Suprapubic skin (tissue), 4 donors: ENCODE data around the gene PPP1R14C. TPM values are rescaled to one million over a fixed set of nuclear protein-coding genes. Genes with fewer than 3 reads are reported as not detected.
A peak's percentile ranks its signal among the peaks of the same experiment; 100 is the strongest.

Source experiments
- DNase-seq, 2 donors: peaks; one replicate each; pipeline ENCODE4 v3.0.0-alpha.2; 2019; ENCODE audit warnings: low spot score in 2 of 2
- H3K27ac ChIP-seq: fragments of 200-600 bp; sonication (generic); one replicate; pipeline ENCODE4 v1.5.1; 2019
- H3K27me3 ChIP-seq: fragments of 200-600 bp; sonication (generic); one replicate; pipeline ENCODE4 v1.5.1; 2019
- H3K36me3 ChIP-seq: fragments of 200-600 bp; sonication (generic); one replicate; pipeline ENCODE4 v1.5.1; 2019
- H3K4me1 ChIP-seq: fragments of 200-600 bp; sonication (generic); one replicate; pipeline ENCODE4 v1.5.1; 2019
- H3K4me3 ChIP-seq: fragments of 200-600 bp; sonication (generic); one replicate; pipeline ENCODE4 v1.5.1; 2019; ENCODE audit warnings: mild to moderate bottlenecking
- H3K9me3 ChIP-seq: fragments of 200-600 bp; sonication (generic); one replicate; pipeline ENCODE4 v1.5.1; 2019
- CTCF ChIP-seq, 2 donors: fragments of 200-600 bp in 1 of 2; fragments of 450-650 bp in 1 of 2; sonication (generic) in 1 of 2; IDR thresholded peaks; one replicate each; pipeline ENCODE4 v1.5.1; 2016 to 2019; ENCODE audit warnings: antibody characterized with exemption in 2 of 2, mild to moderate bottlenecking in 1 of 2, moderate library complexity in 1 of 2
- EP300 ChIP-seq: sonication (generic); formaldehyde crosslinking; IDR thresholded peaks from one replicate; pipeline ENCODE4 v1.6.1; 2017; ENCODE audit warnings: antibody characterized with exemption
- POLR2A ChIP-seq, 2 donors: fragments of 450-650 bp; IDR thresholded peaks; one replicate each; pipeline ENCODE4 v1.6.1; 2017; ENCODE audit warnings: antibody characterized with exemption in 2 of 2, mild to moderate bottlenecking in 2 of 2, moderate library complexity in 2 of 2
- POLR2AphosphoS5 ChIP-seq, 3 donors: sonication (generic); formaldehyde crosslinking; IDR thresholded peaks; one replicate each; pipeline ENCODE4 v1.6.1; 2017; ENCODE audit warnings: antibody characterized with exemption in 3 of 3
- WGBS: methylation state at CpG from one replicate; pipeline ENCODE4 v1.1.5; 2018; 5-methylcytosine and 5-hydroxymethylcytosine counted together
- total RNA-seq, 4 donors: library from RNA; depleted of rRNA; stranded (reverse); fragments of >200 nt; gene quantifications; one replicate each; pipeline ENCODE4 v1.1.0, GENCODE V29; 2016

Gene PPP1R14C
- total RNA-seq, 4 donors from 2014 or later: 44.3 to 104 (median 88.8) TPM

- H3K4me1 ChIP-seq: peaks cover 33% of the 10 kb centered on the region
- DNase-seq: no peak
- H3K27me3 ChIP-seq: peaks cover 53% of the 10 kb centered on the region
- no peaks in the 10 kb centered on the region for H3K36me3 ChIP-seq
- no peak overlapping the region for H3K27ac ChIP-seq
- 71% methylated on average over 7 of the region's 7 CpGs for WGBS
- H3K9me3 ChIP-seq: no peaks in the 10 kb centered on the region
- no peak overlapping the region for H3K4me3 ChIP-seq
- TF ChIP-seq POLR2AphosphoS5 (IDR thresholded peaks at IDR 0.05): no peak
- TF ChIP-seq CTCF (IDR thresholded peaks at IDR 0.05): no peak
- TF ChIP-seq POLR2A (IDR thresholded peaks at IDR 0.05): no peak
- TF ChIP-seq EP300: no peak
Measured at GRCh38 chr6:150138638-150139037, 4.2 kb upstream of the PPP1R14C start.

GRCh38 chr6:150139533-150139932, 3.3 kb upstream of the PPP1R14C start:
- no peak for TF ChIP-seq POLR2A (IDR thresholded peaks at IDR 0.05)
- TF ChIP-seq EP300: no peak
- no peak overlapping the region for H3K4me3 ChIP-seq
- H3K4me1 ChIP-seq: peaks cover 33% of the 10 kb centered on the region
- H3K27ac ChIP-seq: no peak overlapping the region
- DNase-seq: no peak
- H3K27me3 ChIP-seq: peaks cover 61% of the 10 kb centered on the region
- H3K36me3 ChIP-seq: no peaks in the 10 kb centered on the region
- H3K9me3 ChIP-seq: no peaks in the 10 kb centered on the region
- WGBS: 29% methylated on average over 3 of the region's 3 CpGs

- Histone ChIP-seq H3K4me1 (peaks cover 28% of the 10 kb centered on the region), H3K36me3 (no peaks in the 10 kb centered on the region), H3K27ac (no peak overlapping the region), H3K27me3 (peaks cover 61% of the 10 kb centered on the region), H3K9me3 (no peaks in the 10 kb centered on the region), H3K4me3 (no peak overlapping the region)
- 69% methylated on average over 6 of the region's 6 CpGs for WGBS
- no peak for TF ChIP-seq POLR2AphosphoS5 (IDR thresholded peaks at IDR 0.05)
- no peak for TF ChIP-seq POLR2A (IDR thresholded peaks at IDR 0.05)
- TF ChIP-seq CTCF (IDR thresholded peaks at IDR 0.05): no peak
- no peak for TF ChIP-seq EP300
- DNase-seq: no peak
Measured at GRCh38 chr6:150140236-150140969, 2.4 kb upstream of the PPP1R14C start.

- peaks cover 38% of the 10 kb centered on the region for H3K4me1 ChIP-seq
- WGBS: 8% methylated on average over 18 of the region's 25 CpGs
- no peaks in the 10 kb centered on the region for H3K9me3 ChIP-seq
- TF ChIP-seq POLR2AphosphoS5 (IDR thresholded peaks at IDR 0.05) (no peak), POLR2A (IDR thresholded peaks at IDR 0.05) (no peak), CTCF (IDR thresholded peaks at IDR 0.05) (no peak), EP300 (no peak)
- H3K36me3 ChIP-seq: no peaks in the 10 kb centered on the region
- H3K27ac ChIP-seq: peak overlapping the region; percentile 80
- peaks cover 60% of the 10 kb centered on the region for H3K27me3 ChIP-seq
- DNase-seq: no peak
- peak overlapping the region; percentile 54 for H3K4me3 ChIP-seq
Measured at GRCh38 chr6:150142097-150142669, 661 bp upstream of the PPP1R14C start.

- Histone ChIP-seq H3K27ac (peak overlapping the region; percentile 80), H3K4me1 (peaks cover 41% of the 10 kb centered on the region), H3K27me3 (peaks cover 60% of the 10 kb centered on the region), H3K36me3 (no peaks in the 10 kb centered on the region), H3K9me3 (no peaks in the 10 kb centered on the region), H3K4me3 (peak overlapping the region; percentile 54)
- DNase-seq: no peak
- 4% methylated on average over 22 of the region's 53 CpGs for WGBS
- no peak for TF ChIP-seq POLR2AphosphoS5 (IDR thresholded peaks at IDR 0.05)
- no peak for TF ChIP-seq POLR2A (IDR thresholded peaks at IDR 0.05)
- no peak for TF ChIP-seq EP300
Measured at GRCh38 chr6:150143516-150144293, 861 bp downstream of the PPP1R14C start.
